ENCODE data around the gene TXNRD2. TPM values are rescaled to one million over a fixed set of nuclear protein-coding genes. Genes with fewer than 3 reads are reported as not detected.

The TXNRD2 gene
- total RNA-seq, 2 experiments from 2014 or later = 24.7 to 28.9 TPM

GRCh38 chr22:19982991-19983578, 41.5 kb upstream of the TXNRD2 start:
- Histone ChIP-seq H3K36me3 (ENCODE audit: insufficient read depth, low read length) (no peaks in the 10 kb centered on the region), H3K4me1 (ENCODE audit: insufficient read depth, low read length, poor library complexity, severe bottlenecking) (peaks cover 8% of the 10 kb centered on the region), H4K20me1 (ENCODE audit: insufficient read depth, low read length) (no peaks in the 10 kb centered on the region), H3K4me3 (ENCODE audit: low read depth, low read length, poor library complexity, severe bottlenecking) (no peak overlapping the region), H3K27ac (ENCODE audit: low read depth, low read length, poor library complexity, severe bottlenecking) (no peak overlapping the region), H3K4me2 (ENCODE audit: low read length) (no peak overlapping the region), H2AFZ (ENCODE audit: low read length) (no peak overlapping the region), H3K9me2 (ENCODE audit: insufficient read depth, low read length) (no peaks in the 10 kb centered on the region), H3K79me2 (ENCODE audit: insufficient read depth, low read depth, low read length) (no peaks in the 10 kb centered on the region), H3K9me3 (ENCODE audit: low read length) (no peaks in the 10 kb centered on the region)
- TF ChIP-seq, protein P1, sequence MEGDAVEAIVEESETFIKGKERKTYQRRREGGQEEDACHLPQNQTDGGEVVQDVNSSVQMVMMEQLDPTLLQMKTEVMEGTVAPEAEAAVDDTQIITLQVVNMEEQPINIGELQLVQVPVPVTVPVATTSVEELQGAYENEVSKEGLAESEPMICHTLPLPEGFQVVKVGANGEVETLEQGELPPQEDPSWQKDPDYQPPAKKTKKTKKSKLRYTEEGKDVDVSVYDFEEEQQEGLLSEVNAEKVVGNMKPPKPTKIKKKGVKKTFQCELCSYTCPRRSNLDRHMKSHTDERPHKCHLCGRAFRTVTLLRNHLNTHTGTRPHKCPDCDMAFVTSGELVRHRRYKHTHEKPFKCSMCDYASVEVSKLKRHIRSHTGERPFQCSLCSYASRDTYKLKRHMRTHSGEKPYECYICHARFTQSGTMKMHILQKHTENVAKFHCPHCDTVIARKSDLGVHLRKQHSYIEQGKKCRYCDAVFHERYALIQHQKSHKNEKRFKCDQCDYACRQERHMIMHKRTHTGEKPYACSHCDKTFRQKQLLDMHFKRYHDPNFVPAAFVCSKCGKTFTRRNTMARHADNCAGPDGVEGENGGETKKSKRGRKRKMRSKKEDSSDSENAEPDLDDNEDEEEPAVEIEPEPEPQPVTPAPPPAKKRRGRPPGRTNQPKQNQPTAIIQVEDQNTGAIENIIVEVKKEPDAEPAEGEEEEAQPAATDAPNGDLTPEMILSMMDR (conservative IDR thresholded peaks at IDR 0.05; ENCODE audit: low read length) = no peak
- no peak for TF ChIP-seq EZH2phosphoT487 (IDR thresholded peaks at IDR 0.05; ENCODE audit: borderline replicate concordance, low read depth, low read length)
- ChIA-PET CTCF (ENCODE audit: unreplicated experiment) (no interaction called here), POLR2A (no interaction called here)
- intact Hi-C loops (cut with micrococcal nuclease; ENCODE audit: unreplicated experiment) = no loop called here
- no peak for DNase-seq (ENCODE audit: low spot score)
- BruUV-seq (replicated peaks) = no TSS peak

- Histone ChIP-seq H3K9me3 (ENCODE audit: low read length) (no peaks in the 10 kb centered on the region), H3K27ac (ENCODE audit: low read depth, low read length, poor library complexity, severe bottlenecking) (no peak overlapping the region), H4K20me1 (ENCODE audit: insufficient read depth, low read length) (no peaks in the 10 kb centered on the region), H3K9me2 (ENCODE audit: insufficient read depth, low read length) (no peaks in the 10 kb centered on the region), H3K4me2 (ENCODE audit: low read length) (no peak overlapping the region), H3K4me3 (ENCODE audit: low read depth, low read length, poor library complexity, severe bottlenecking) (no peak overlapping the region), H3K4me1 (ENCODE audit: insufficient read depth, low read length, poor library complexity, severe bottlenecking) (peaks cover 6% of the 10 kb centered on the region), H3K79me2 (ENCODE audit: insufficient read depth, low read depth, low read length) (no peaks in the 10 kb centered on the region), H3K36me3 (ENCODE audit: insufficient read depth, low read length) (no peaks in the 10 kb centered on the region), H2AFZ (ENCODE audit: low read length) (no peak overlapping the region)
- ChIA-PET CTCF (ENCODE audit: unreplicated experiment) (no interaction called here), POLR2A (no interaction called here)
- intact Hi-C loops (cut with micrococcal nuclease; ENCODE audit: unreplicated experiment) = no loop called here
- TF ChIP-seq, protein P1 (conservative IDR thresholded peaks at IDR 0.05; ENCODE audit: low read length) = no peak
- BruUV-seq (replicated peaks) = no TSS peak
- no peak for DNase-seq (ENCODE audit: low spot score)
These were observed 40.6 kb upstream of the TXNRD2 start for GRCh38 chr22:19981961-19982920.

Data from OCI-LY7 (cell line).